GM18507 (cell line): ENCODE measurements around the gene MCRIP2.

Experiments
- DNase-seq: peaks from one replicate; pipeline ENCODE4 v3.0.0; 2011; ENCODE audit warnings: low read depth; ENCODE audit not compliant: insufficient read length; ENCODE audit errors: extremely low spot score
- FAIRE-seq: peaks from 2 replicates; lab custom pipeline; 2011; peaks lifted over from hg19 to GRCh38; lab: Jason Lieb, UNC

MCRIP2 gene

DNA sequence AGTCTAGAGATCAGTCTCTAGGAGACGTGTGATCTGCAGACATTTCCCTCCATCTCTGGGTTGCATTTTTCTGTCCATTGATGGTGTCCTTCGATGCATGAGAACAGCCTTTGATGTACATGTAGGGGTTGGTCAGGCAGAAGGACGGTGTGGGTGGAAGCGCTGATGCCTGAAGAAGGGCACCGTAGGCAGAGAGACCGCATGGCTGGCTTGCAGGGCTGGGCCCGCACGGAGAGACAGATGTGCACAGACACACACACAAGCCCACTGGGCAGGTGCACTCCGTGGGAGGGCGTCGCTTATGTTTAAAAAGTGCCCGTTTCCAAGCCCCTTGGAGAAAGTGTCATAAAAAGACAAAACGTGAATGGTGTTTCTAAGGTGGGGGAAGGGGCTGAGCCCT lies 26.5 kb upstream of the MCRIP2 start:
- FAIRE-seq (no peak), DNase-seq (no peak)

DNA sequence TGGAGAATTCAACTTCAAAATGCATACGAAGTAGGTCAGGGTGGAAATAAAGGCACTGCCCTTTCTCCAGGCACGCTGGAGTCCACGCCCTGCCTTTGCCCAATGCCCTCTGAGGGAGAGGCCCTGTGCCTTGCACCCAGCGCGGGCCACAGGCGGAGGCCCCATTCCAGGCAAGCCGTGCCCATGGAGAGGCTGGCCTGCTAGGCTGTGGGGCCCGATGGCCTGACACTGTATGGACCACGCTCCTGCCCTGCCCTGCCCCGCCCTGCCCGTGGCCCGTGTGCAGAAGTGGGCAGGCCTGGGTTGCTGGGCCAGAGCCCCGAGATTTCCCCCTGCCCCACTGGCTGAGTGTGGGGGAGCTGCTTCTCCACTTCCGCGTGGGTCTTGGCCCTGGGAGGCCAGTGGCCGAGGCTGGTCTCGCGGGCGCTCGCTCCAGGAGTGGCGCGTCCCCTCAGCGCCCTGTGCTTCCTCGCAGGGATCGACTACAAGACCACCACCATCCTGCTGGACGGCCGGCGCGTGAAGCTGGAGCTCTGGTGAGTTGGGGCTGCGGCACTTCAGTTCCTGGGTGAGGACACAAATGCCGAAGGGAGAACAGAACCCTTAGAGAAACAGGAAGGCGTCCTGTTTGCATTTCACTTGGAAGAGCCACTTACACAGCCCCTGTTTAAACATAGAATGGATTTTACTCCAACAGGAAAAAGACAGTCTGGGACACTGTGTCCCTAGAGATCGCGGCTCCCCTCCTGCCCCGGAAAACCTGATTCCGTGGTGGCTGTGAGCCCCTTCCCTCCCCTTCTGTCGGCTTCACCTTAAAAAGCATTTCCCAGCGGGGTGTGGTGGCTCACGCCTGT lies 24.7 kb upstream of the MCRIP2 start:
- no peak for FAIRE-seq

DNA sequence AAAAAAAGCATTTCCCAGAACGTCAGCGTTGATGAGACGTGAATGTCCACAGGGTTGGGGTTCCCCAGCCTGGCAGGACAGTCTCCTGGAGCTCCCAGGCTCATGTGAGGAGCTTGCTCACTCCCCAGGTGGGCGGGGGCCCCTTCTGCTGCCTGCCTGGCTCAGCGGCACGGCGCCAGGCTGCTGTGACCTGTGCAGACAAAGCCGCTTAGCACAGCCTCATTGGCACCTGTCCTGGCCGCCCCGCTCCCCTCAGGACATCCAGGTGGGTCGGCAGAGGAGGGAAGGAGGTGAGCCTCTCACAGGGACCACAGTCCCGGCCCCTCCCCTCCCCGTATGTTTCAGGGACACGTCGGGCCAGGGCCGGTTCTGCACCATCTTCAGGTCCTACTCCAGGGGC lies 23.8 kb upstream of the MCRIP2 start:
- DNase-seq (no peak), FAIRE-seq (no peak)

More for the DNA sequence above, 24.7 kb upstream of the MCRIP2 start:
- DNase-seq = no peak

DNA sequence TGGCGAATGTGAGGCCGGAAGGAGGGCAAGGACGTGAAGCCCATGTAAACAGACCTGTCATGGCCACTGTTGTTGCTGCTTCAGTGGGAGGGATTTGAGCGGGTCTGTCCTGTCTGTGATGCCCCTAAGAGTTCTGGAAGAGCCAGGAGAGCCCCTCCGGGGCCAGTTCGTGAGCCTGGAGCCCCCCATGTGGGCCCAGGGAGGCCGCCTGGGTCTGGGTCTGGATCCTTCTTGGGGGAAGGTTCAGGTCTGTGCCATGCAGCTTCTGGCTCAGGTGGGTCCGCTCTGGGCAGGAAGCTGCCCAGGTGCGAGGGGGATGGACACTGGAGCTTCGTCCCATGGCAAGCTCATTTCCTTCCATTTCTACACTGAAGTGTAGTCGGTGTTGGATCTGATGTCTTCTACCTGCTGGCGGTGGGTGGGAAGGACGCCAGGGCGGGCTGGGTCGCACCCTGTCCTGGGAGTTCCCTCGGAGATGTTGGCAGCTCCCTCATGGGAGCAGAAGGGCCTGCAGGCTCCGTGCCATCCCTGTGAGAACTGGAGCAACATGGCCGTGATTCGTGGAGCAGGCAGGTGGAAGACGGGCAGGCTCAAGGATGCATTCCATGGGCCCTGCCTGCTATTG lies 22.0 kb upstream of the MCRIP2 start:
- FAIRE-seq (no peak), DNase-seq (no peak)

DNA sequence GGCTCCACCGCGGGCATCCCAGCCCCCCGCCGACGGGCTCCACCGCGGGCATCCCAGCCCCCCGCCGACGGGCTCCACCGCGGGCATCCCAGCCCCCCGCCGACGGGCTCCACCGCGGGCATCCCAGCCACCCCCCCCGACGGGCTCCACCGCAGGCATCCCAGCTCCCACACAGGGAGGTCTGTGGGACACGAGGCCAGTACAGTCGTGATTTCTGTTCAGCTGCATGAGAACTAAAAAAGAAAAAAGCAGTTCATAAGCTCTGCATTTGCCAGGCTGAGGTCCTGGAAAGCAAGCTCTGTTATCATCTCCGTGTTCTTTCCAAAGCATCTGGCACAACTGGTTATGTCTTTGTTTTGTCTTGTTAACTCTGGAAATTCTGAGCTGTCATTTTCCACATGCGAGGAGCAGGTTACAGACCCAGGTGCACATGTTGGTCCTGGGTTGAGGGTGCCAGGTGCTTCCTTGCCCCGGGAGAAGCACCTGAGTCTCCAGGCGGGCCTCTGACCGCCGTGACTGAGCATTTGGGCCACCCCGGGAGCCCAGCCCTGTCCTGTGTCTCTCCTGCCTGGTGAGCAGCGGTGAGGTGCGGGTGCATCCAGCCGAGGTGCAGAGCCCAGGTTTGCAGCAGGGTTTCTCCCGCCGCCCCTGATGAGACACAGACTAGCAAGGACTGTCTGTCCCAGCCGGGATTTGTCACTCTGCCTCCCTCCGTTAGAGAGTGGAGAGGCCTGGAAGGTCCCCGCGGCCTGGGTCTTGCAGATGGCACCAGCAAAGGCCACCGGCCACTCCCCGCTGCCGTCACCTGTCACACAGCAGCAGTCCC lies 20.7 kb upstream of the MCRIP2 start:
- DNase-seq (no peak), FAIRE-seq (no peak)

DNA sequence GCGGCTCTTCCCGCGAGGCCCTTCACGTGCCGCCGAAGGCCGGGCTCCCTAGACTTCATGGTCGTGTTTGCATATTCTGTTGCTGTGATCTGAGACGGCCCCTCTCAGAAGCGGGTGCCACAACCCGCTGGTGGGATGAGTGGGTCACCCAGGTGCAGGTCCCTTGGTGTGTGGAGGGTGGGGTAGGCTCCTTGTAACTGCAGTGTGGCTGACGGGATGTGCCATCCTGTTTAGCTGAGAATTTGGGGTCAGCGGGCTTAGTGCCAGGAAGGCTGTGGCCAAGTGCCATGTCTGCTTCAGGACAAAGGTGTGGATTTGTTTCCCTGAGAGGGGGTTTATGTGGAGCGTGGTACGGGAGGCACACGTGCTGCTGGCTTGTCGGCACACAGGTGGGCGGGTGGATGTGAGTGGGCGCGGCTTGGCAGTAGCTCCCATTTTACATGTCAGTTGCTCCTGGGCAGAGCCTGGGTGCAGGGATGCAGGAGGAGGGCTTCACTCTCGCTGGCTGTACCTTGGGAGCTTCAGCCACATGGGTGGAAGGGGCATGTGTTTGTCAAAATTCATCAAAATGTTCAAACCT lies 20.0 kb upstream of the MCRIP2 start:
- FAIRE-seq (no peak), DNase-seq (no peak)

DNA sequence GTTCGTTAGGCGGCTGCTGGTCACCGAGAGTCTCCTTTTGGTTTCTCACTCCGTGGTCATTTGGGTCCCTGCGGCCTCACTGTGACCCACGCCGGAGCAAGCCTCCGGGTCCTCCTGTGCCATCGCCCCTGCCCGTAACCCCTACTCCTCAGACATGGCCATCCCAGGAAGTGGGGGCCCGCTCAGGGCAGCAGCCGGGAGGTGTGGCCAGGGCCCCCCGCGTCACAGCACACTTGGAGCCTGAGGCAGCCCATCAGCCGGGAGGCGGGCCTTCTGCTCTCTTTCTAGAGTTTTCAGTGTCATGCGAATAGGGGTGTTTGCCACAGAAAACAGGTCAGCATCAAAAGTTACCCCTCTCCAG lies 18.7 kb upstream of the MCRIP2 start:
- DNase-seq (no peak), FAIRE-seq (no peak)

DNA sequence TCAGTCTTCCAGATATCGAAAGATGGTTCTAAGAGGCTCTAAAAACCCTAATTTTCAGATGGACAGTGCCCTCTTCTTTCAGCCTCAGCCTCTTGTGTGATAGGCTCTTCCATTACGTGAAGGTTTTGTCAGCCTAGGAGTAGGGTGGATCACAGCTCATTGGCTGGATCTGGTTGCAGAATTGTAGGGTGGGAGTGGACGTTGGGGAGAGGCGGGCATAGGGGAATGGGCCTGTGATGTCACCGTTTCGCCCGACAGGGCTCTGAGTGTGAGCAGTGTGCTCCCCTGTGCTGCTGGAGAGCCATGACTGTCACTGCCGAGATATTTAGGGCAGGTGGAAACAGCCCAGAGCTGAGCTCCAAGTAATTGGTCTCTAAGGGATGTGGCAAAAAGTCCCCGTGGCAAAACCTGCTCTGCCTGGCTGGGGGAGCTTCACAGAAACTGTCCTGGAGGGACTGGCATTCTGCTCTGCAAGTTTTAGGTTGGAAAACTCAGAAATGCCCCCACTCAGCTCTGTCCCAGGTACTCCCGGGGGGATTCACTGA lies 17.0 kb upstream of the MCRIP2 start:
- FAIRE-seq (no peak), DNase-seq (no peak)

DNA sequence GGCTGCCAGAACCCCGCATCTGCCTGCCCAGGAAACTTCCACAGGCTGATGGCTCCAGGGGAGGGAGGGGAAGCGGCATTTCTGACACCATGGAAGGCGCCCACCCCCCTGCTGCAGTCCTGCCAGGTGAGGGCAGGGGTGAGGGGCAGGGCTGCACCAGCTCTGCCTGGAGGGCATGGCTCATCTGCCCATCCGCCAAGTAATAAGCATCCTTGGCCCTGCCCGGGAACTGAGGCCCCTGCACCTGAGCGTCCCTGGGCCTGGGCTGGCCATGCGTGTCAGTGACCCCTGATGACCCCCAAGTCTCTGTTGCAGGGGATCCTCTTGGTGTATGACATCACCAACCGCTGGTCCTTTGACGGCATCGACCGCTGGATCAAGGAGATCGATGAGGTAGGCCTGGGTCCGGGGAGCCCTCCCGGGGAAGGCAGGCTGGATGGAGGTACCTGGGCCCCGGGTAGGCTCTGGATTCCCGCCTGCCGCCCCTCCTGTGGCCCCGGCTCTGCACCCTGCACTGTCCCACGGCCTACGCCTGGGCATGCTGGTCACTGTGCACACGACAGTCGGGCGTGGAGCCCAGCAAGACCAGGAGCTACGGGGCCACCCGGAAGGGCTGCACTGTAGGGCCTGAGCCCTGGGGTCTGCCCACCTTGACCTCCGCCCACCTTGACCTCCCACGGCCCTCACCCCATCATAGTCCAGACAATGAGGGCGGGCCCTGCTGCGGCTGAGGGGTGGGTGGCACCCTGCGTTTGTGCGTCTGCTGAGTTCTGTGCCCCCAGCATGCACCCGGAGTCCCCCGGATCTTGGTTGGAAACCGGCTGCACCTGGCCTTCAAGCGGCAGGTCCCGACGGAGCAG lies 16.3 kb upstream of the MCRIP2 start:
- DNase-seq = no peak

DNA sequence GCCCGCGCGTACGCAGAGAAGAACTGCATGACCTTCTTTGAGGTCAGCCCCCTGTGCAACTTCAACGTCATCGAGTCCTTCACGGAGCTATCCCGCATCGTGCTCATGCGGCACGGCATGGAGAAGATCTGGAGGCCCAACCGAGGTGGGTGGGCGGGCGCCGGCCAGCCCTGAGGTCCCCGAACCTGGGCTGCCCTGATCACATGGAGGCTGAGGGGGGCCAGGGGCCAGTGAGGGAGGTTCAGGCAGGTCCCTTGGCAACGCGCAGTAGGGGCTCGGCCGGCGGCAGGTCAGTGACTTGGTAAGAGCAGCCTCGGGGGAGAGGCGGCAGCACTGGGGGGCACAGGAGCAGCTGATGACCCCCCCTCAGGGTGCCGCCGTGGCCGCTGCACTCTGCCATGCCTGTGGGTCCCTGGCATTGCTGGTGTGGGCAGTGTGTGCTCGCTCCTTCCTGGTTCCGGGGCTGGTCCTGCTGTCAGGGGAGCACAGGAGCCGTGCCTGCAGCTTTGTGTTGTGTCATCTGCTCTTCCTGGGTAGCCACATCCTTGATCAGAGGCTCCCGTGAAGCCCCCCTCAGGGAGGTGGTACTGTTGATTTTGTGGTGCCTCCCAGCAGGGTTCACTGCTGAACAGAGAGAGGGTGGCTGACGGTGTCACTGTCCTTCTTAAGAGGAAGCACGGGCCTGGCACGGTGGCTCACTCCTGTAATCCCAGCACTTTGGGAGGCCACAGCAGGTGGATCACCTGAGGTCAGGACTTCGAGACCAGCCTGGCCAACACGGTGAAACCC lies 15.5 kb upstream of the MCRIP2 start:
- FAIRE-seq = no peak
- no peak for DNase-seq

More for the DNA sequence above, 16.3 kb upstream of the MCRIP2 start:
- no peak for FAIRE-seq

DNA sequence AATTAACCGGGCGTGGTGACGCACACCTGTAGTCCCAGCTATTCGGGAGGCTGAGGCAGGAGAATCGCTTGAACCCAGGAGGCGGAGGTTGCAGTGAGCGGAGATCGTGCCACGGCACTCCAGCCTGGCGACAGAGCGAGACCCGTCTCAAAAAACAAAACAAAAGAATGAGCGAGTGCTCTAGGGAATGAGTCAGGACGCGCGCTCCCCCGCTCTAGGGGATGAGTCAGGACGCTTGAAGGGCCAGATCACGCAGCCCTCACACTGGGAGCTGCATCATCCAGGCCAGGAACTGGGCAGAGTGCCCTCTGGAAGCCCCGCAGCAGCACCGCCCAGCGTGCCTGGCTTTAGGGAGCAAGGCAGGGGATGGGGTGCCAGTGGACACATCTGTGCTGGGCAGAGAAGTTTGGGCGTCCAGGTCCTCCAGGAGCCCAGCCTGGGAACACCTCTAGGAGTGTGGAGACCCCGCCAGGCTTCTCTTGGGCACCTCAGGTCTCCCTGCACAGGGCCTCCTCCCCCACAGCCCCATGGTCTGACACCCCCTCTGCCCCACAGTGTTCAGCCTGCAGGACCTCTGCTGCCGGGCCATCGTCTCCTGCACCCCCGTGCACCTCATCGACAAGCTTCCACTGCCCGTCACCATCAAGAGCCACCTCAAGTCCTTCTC lies 14.7 kb upstream of the MCRIP2 start:
- no peak for DNase-seq
- no peak for FAIRE-seq

DNA sequence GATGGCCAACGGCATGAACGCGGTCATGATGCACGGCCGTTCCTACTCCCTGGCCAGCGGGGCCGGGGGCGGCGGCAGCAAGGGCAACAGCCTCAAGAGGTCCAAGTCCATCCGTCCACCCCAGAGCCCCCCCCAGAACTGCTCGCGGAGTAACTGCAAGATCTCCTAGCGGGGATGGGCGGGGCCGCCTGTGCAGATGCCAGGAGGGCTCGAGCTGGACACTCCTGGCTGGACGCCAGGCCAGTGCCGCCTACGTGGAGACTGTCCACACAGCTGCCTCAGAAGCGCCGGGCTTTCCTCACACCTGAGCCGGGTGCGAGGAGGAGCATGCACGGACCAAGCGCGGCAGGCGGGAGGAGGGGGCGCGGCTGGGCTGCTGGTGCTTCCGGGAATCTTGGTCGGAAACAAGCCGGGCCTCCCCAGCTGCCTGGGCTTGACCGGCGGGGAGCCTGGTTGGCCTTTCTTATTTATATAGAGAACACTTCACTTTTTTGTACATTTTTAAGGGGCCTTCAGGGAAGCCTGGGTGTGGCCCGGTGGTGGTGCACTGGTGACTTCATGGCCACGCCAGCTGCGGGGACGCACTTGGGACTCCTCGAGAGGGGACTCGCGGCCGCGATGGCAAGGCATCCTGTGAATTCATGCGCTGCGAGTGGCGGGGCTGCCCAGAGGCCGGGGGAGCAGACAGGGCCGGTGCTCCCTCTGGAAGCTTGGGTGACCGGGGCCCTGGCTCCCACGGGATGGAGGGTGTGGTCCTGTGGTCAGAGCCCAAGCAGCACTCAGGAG lies 14.0 kb upstream of the MCRIP2 start:
- no peak for DNase-seq
- no peak for FAIRE-seq

DNA sequence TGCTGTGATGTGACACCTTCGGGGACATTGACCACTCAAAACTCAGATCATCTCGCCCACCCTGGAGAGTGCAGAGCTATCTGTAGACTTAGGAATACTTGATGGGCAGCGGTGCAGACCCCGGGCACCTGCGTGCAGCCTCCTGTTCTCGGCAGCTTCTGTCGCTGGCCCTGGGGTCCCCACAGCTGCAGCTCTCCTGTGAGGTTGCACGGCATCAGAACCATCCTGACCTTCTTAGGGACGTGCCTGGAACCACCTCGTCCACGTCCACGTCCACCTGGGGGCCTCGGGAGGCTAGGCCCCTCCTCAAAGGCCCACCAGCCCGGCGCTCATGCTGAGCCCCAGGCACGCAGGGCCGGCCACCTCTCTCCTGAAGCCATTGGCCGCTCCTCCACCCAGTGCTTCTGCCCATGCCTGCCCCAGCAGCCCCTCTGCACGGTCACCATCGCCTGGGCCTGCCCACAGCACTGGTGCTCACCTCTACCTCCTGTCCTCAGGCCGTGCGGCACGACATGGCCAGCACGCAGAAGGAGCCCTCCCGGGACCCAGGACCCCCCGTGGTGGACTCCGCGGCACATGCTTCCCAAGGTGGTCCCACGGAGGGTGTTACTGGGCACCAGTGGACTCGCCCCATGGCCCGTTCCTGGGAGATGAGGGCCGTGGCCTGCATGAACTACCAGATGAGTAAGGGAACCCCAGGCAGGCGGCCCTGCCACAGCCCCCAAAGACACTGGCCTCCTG lies 13.1 kb upstream of the MCRIP2 start:
- DNase-seq (no peak), FAIRE-seq (no peak)

DNA sequence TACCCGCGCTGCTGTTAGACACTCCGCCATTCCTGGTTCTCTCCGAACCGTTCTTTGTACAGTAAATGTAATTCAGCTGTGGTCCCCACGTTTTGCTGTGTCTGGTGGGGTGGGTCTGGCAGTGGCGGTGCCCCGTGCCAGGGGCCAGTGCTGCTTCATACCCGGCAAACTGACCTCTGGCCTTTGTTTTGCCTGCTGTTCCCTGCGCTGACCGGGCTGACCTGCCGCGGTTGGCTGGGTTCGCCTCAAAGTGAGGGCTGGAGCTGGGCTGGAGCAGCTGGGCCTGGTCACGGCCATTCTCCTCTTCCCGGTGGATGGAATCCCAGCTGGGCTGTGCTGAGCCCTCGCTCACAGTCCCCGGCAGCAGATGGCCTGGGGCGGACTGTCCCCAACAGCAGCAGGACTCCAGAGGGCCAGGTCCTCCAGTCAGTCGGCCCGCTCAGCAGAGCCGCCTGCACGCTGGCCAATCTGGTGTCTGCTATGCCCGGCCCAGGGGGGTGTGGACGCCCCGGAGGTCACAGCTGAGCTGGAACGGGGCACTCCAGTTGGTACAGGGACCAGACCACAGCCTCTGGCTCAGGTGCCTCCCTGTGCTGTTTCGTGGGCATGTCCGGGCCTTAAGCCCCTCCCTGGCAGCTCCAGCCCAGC lies 12.3 kb upstream of the MCRIP2 start:
- FAIRE-seq (no peak), DNase-seq (no peak)

DNA sequence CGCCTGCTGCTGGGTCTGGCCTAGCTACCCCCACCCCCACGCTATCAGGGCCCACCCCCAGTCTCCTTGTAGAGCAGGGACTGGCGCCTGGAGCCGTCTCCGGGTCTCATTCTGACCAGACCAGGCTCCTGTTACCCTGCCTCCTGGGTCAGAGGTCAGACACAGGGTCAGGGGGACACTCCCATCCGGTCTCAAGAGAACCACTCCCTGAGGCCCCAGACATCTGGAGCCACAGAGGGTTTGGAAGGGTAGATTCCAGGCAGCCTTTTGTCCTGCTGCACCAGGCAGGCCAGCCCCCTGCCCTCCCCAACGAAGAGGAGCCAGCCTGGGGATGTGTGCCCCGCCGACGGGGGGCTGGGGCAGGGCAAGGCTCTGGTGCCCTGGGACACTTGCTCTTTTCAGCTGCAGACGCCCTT lies 11.8 kb upstream of the MCRIP2 start:
- DNase-seq (no peak), FAIRE-seq (no peak)
